ENCODE data around the gene RND2. TPM values are rescaled to one million over a fixed set of nuclear protein-coding genes. Genes with fewer than 3 reads are reported as not detected.
"Not testable (repeated sequence)": the region's sequence is repeated elsewhere in the genome, so short reads cannot be mapped to it uniquely, and the experiment has no call there.

The RND2 gene
- total and polyA plus RNA-seq, 4 donors = 1.9 to 2.8 (median 2.2) TPM

- TF ChIP-seq, protein P1, sequence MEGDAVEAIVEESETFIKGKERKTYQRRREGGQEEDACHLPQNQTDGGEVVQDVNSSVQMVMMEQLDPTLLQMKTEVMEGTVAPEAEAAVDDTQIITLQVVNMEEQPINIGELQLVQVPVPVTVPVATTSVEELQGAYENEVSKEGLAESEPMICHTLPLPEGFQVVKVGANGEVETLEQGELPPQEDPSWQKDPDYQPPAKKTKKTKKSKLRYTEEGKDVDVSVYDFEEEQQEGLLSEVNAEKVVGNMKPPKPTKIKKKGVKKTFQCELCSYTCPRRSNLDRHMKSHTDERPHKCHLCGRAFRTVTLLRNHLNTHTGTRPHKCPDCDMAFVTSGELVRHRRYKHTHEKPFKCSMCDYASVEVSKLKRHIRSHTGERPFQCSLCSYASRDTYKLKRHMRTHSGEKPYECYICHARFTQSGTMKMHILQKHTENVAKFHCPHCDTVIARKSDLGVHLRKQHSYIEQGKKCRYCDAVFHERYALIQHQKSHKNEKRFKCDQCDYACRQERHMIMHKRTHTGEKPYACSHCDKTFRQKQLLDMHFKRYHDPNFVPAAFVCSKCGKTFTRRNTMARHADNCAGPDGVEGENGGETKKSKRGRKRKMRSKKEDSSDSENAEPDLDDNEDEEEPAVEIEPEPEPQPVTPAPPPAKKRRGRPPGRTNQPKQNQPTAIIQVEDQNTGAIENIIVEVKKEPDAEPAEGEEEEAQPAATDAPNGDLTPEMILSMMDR (IDR thresholded peaks at IDR 0.05; ENCODE audit: low read depth, low read length, missing input control) = no peak
- TF ChIP-seq ZBTB33 (IDR thresholded peaks at IDR 0.05) = no peak
- TF ChIP-seq YY1 (IDR thresholded peaks at IDR 0.05) = no peak
Measured at GRCh38 chr17:42991471-42991870, 33.6 kb upstream of the RND2 start (continued).

DNA sequence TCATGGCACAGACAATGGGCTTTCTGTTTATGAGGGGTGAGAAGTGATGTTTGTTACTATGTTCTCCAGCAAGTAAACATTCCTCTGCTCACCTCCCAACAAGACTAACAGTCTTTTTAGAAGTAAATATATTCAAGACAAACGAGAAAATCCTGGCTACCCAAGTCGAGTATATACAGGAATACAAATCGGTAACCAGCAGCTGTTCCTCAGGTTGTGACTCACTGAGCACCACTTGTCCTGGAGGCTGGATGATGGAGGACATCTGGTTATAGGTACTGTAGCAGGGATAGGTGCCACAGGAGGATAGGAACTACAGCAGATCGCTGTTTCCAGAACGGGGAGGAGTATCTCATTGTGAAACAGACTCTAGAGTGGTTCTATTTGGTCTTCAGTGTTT, 32.2 kb upstream of the RND2 start:
- no peak overlapping the region for H3K9ac ChIP-seq (ENCODE audit: low read depth in 1 of 2, low read length in 2 of 2)
- H3K9me3 ChIP-seq (ENCODE audit: control insufficient read depth in 4 of 4, low read length in 3 of 4) = no peaks in the 10 kb centered on the region
- no peak for DNase-seq (ENCODE audit: low spot score)
- H3K4me1 ChIP-seq (ENCODE audit: control insufficient read depth in 4 of 4, insufficient read depth in 4 of 4, low read length in 3 of 4) = peaks cover 4 to 9% (median 5%) of the 10 kb centered on the region in 4 donors
- no peak for TF ChIP-seq FOXA1 (IDR thresholded peaks at IDR 0.05)
- TF ChIP-seq, protein P2, sequence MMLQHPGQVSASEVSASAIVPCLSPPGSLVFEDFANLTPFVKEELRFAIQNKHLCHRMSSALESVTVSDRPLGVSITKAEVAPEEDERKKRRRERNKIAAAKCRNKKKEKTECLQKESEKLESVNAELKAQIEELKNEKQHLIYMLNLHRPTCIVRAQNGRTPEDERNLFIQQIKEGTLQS (IDR thresholded peaks at IDR 0.05) = no peak
- TF ChIP-seq SP1 (IDR thresholded peaks at IDR 0.05) = no peak
- TF ChIP-seq ZBTB33 (IDR thresholded peaks at IDR 0.05) = no peak
- peaks cover 22 to 43% (median 27%) of the 10 kb centered on the region in 4 donors for H3K36me3 ChIP-seq (ENCODE audit: control insufficient read depth in 4 of 4, insufficient read depth in 3 of 4, low read depth in 1 of 4, low read length in 3 of 4)
- H3K27me3 ChIP-seq (ENCODE audit: control insufficient read depth in 4 of 4, insufficient read depth in 4 of 4, low read length in 3 of 4) = no peaks in the 10 kb centered on the region
- WGBS = 91% methylated on average over 5 of the region's 5 CpGs
- H3K27ac ChIP-seq (ENCODE audit: low read depth in 1 of 2, low read length in 2 of 2) = no peak overlapping the region
- H3K4me3 ChIP-seq (ENCODE audit: low read depth in 1 of 3, low read length in 3 of 3) = no peak overlapping the region

GRCh38 chr17:42993913-42994312, 31.1 kb upstream of the RND2 start:
- not testable (repeated sequence) for H3K9me3 ChIP-seq (ENCODE audit: control insufficient read depth in 4 of 4, low read length in 3 of 4); H3K4me1 ChIP-seq (ENCODE audit: control insufficient read depth in 4 of 4, insufficient read depth in 4 of 4, low read length in 3 of 4); H3K27me3 ChIP-seq (ENCODE audit: control insufficient read depth in 4 of 4, insufficient read depth in 4 of 4, low read length in 3 of 4); DNase-seq (ENCODE audit: low spot score); H3K4me3 ChIP-seq (ENCODE audit: low read depth in 1 of 3, low read length in 3 of 3); H3K9ac ChIP-seq (ENCODE audit: low read depth in 1 of 2, low read length in 2 of 2); H3K27ac ChIP-seq (ENCODE audit: low read depth in 1 of 2, low read length in 2 of 2)
- 84% methylated on average over 10 of the region's 10 CpGs for WGBS
- peaks cover 19 to 38% (median 27%) of the 10 kb centered on the region in 4 donors for H3K36me3 ChIP-seq (ENCODE audit: control insufficient read depth in 4 of 4, insufficient read depth in 3 of 4, low read depth in 1 of 4, low read length in 3 of 4)

DNA sequence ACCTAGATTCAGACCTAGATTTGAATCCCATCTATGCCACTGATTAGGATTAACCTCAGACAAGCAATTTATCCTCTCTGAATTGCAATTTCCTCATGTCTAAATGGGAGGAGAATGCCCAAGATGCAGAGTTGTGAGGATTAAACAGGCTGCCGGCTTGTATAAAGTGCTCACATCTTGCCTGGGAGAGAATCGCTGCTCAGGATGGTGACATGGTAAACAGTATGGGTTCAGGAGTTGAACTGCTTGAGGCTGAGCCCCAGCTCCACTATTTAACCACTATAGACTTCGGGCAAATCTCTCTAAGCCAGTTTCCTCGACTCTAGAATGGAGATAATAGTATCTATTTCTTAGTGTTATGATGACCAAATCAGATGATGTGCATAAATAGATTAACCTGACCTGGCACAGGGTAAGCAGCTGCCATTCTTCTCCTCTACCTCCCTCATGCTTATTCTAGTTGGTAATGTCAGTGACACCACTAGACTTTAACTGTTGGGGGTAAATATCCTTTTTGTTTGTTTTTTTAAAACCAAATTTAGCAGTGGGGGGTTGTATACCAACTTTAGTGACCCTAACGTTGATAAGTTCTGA, 27.5 kb upstream of the RND2 start:
- Histone ChIP-seq H3K4me3 (ENCODE audit: low read depth in 1 of 3, low read length in 3 of 3) (peak overlapping the region in 2 of 3 donors; percentile 2 to 14), H3K36me3 (ENCODE audit: control insufficient read depth in 4 of 4, insufficient read depth in 3 of 4, low read depth in 1 of 4, low read length in 3 of 4) (peaks cover 4 to 25% (median 14%) of the 10 kb centered on the region in 4 donors), H3K27ac (ENCODE audit: low read depth in 1 of 2, low read length in 2 of 2) (peak overlapping the region; percentile 61 to 62), H3K4me1 (ENCODE audit: control insufficient read depth in 4 of 4, insufficient read depth in 4 of 4, low read length in 3 of 4) (peaks cover 8 to 19% (median 15%) of the 10 kb centered on the region in 4 donors), H3K9me3 (ENCODE audit: control insufficient read depth in 4 of 4, low read length in 3 of 4) (no peaks in the 10 kb centered on the region), H3K27me3 (ENCODE audit: control insufficient read depth in 4 of 4, insufficient read depth in 4 of 4, low read length in 3 of 4) (no peaks in the 10 kb centered on the region), H3K9ac (ENCODE audit: low read depth in 1 of 2, low read length in 2 of 2) (peak overlapping the region; percentile 19 to 73)
- no peak for DNase-seq (ENCODE audit: low spot score)
- WGBS = 9% methylated on average over 5 of the region's 5 CpGs
- TF ChIP-seq RXRA (IDR thresholded peaks at IDR 0.05) = no peak
- TF ChIP-seq YY1 (IDR thresholded peaks at IDR 0.05) = no peak
- no peak for TF ChIP-seq MAX (IDR thresholded peaks at IDR 0.05)
- no peak for TF ChIP-seq TAF1 (conservative IDR thresholded peaks at IDR 0.05)
- TF ChIP-seq GABPA (IDR thresholded peaks at IDR 0.05 in 1 of 2, conservative IDR thresholded peaks at IDR 0.05 in 1 of 2) = no peak
- TF ChIP-seq, protein P2 (IDR thresholded peaks at IDR 0.05) = no peak
- no peak for TF ChIP-seq ZBTB33 (IDR thresholded peaks at IDR 0.05)
- no peak for TF ChIP-seq NR2F2 (IDR thresholded peaks at IDR 0.05)
